Naive thymus-derived CD8-positive, alpha-beta T cell (primary cell): ENCODE data around the gene WWC2. TPM values are rescaled to one million over a fixed set of nuclear protein-coding genes. Genes with fewer than 3 reads are reported as not detected.

Experiments used
- ATAC-seq, 2 donors: fragments of 150-1000 bp; cut with Tn5 transposase in 1 of 2; sonication (Bioruptor Pico), chemical (Tn5 transposase) in 1 of 2; 1 replicate in 1 of 2; 2 replicates in 1 of 2; pipeline ENCODE4 v1.10.0; 2021; ENCODE audit warnings: mild to moderate bottlenecking in 2 of 2, moderate library complexity in 2 of 2
- POLR2A ChIA-PET: fragments of 350-600 bp; sonication (Branson Sonifier 250); formaldehyde crosslinking; loops from one replicate; lab custom pipeline; 2021; ENCODE audit warnings: antibody characterized with exemption; lab: Charles Lee
- DNase-seq, 10 donors: peaks; one replicate each; pipeline versions ENCODE4 v3.0.0 to v3.0.0-alpha.2; 2020 to 2022
- H3K27ac Mint-ChIP-seq, 10 donors: one replicate each; pipeline ENCODE4 v1.8.0; 2020 to 2022; ENCODE audit warnings: mild to moderate bottlenecking in 10 of 10, mixed read lengths in 10 of 10, moderate library complexity in 4 of 10, inconsistent platforms in 1 of 10
- H3K27me3 Mint-ChIP-seq, 5 donors: one replicate each; pipeline ENCODE4 v1.8.0; 2021 to 2022; ENCODE audit warnings: mixed read lengths in 5 of 5
- H3K36me3 Mint-ChIP-seq, 3 donors: one replicate each; pipeline ENCODE4 v1.8.0; 2020 to 2022; ENCODE audit warnings: mixed read lengths in 3 of 3, mild to moderate bottlenecking in 2 of 3, inconsistent platforms in 1 of 3
- H3K4me1 Mint-ChIP-seq, 4 donors: one replicate each; pipeline ENCODE4 v1.8.0; 2021 to 2022; ENCODE audit warnings: mixed read lengths in 4 of 4
- H3K4me3 Mint-ChIP-seq, 10 donors: one replicate each; pipeline ENCODE4 v1.8.0; 2020 to 2022; ENCODE audit warnings: mild to moderate bottlenecking in 10 of 10, mixed read lengths in 10 of 10, moderate library complexity in 6 of 10, inconsistent platforms in 1 of 10
- H3K9me3 Mint-ChIP-seq, 9 donors: one replicate each; pipeline ENCODE4 v1.8.0; 2020 to 2022; ENCODE audit warnings: mixed read lengths in 9 of 9, mild to moderate bottlenecking in 3 of 9, inconsistent platforms in 1 of 9, moderate library complexity in 1 of 9
- polyA plus RNA-seq, 3 donors: library from polyadenylated mRNA; unstranded; fragments of 300-500 nt; fragmentation: Illumina TruSeq; gene quantifications; one replicate each; pipeline ENCODE4 v1.2.3, GENCODE V29; 2021
- total RNA-seq, 8 experiments: library from RNA in 2 of 8; stranded (reverse) in 2 of 8; gene quantifications; one replicate each; pipeline ENCODE4 v1.2.3 and lab custom pipeline; 2021 to 2026

The WWC2 gene
- total and polyA plus RNA-seq, 5 experiments from 2014 or later: 0.59 to 8.0 (median 1.0) TPM

DNA sequence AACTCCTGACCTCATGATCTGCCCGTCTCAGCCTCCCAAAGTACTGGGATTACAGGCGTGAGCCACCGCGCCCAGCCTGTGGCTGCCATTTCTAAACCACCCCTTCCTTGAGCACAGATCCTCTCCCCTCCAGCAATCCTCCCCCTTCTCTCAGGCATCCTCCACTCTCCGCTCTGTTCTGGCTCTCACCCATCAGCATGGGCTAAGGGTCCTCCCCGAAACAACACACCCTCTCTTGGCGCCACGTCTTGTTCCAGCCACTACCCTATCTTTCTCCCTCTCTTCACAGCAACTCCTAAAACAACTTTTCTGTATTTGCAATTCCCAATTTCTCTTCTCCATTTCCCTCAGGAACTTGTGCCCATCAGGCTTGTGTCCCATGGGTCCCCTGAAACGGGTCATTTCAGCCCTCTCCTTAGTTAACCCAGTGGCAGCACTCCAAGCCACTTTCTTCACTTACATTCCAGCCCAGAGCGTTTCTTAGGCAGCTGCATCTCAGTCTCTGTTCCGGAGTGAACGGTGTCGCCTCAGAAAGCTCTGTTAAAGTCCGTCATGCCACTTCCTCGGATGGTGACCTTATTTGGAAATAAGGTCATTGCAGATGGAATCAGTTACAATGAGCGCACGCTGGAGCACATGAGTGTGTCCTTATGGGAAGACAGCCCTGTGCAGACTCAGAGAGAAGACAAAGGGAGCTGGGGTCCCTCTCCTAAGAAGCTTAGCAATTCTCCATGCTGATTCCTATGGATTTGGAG, 251.4 kb downstream of the WWC2 start:
- Mint-ChIP-seq H3K36me3 (no peaks in the 10 kb centered on the region), H3K4me1 (peaks cover 0 to 8% (median 0%) of the 10 kb centered on the region in 4 donors), H3K9me3 (no peaks in the 10 kb centered on the region), H3K27ac (peak overlapping the region in 1 of 10 donors; percentile 72), H3K4me3 (no peak overlapping the region), H3K27me3 (peaks cover 8 to 45% (median 20%) of the 10 kb centered on the region in 5 donors)
- DNase-seq: no peak
- POLR2A ChIA-PET: no interaction called here
- ATAC-seq: no peak

DNA sequence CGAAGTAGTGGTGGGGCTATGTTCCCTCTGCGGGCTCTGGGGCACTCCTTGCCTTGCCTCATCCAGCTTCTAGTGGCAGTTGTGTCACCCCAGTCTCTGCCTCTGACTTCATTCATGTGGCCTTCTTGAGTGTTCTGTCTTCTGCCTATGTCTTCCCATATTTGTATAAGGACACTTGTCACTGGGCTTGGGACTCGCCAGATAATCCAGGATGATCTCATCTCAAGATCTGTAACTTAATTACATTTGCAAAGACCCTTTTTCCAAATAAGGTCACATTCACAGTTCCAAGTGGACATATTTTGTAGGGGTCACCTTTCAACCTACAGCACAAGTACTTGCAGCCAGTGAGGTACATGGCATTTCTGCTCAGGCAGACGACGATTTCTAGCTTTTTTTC, 253.5 kb downstream of the WWC2 start:
- H3K9me3 Mint-ChIP-seq: no peaks in the 10 kb centered on the region
- DNase-seq: no peak
- no peak for ATAC-seq
- peaks cover 0 to 8% (median 0%) of the 10 kb centered on the region in 4 donors for H3K4me1 Mint-ChIP-seq
- no peaks in the 10 kb centered on the region for H3K36me3 Mint-ChIP-seq
- no peak overlapping the region for H3K4me3 Mint-ChIP-seq
- no peak overlapping the region for H3K27ac Mint-ChIP-seq
- H3K27me3 Mint-ChIP-seq: peaks cover 10 to 44% (median 22%) of the 10 kb centered on the region in 5 donors
- POLR2A ChIA-PET: no interaction called here

DNA sequence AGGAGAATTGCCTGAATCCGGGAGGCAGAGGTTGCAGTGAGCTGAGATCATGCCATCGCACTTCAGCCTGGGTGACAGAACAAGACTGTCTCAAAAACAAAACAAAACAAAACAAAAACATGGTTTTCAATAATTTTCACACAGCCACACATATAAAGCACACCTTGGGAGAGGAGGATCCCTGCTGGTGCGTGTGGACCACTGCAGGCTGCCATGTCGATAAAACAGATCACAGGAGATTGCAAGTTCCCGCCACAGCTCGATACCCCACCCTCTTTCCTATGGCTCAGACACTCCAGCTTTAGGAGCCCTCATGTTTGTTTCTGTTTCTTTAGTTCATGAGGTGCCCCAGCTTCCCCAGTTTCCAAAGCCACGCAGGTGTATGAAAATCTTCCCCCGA, 254.5 kb downstream of the WWC2 start:
- ATAC-seq (no peak), DNase-seq (no peak)
- POLR2A ChIA-PET: interaction anchor here (0.7 kb wide), 1 partner anchor 249 kb away, joined by 4 read pairs; no protein-coding TSS in a partner anchor
- no peaks in the 10 kb centered on the region for H3K9me3 Mint-ChIP-seq
- H3K36me3 Mint-ChIP-seq: no peaks in the 10 kb centered on the region
- no peak overlapping the region for H3K4me3 Mint-ChIP-seq
- H3K4me1 Mint-ChIP-seq: peaks cover 0 to 8% (median 0%) of the 10 kb centered on the region in 4 donors
- H3K27ac Mint-ChIP-seq: no peak overlapping the region
- peaks cover 10 to 42% (median 19%) of the 10 kb centered on the region in 5 donors for H3K27me3 Mint-ChIP-seq

DNA sequence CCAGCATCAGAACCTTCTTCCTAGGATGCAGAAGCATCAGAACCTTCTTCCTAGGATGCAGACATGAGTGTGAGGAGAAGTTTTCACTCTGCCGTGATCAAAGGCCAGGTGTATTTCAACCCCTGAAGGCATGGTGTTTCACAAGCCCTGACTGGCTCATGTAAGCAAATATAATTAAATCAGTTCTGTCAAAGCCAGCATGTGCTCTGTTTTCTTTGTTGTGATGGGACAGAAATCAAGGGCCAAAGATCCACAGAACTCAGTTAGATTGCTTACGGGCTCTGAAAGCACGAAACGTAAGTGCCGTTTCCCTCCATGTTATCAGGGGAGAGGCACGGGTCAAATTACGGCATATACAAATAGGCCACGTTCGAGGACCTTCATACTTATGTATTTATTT, 255.2 kb downstream of the WWC2 start:
- POLR2A ChIA-PET: no interaction called here
- Mint-ChIP-seq H3K4me1 (peaks cover 0 to 5% (median 0%) of the 10 kb centered on the region in 4 donors), H3K27me3 (peaks cover 10 to 35% (median 18%) of the 10 kb centered on the region in 5 donors), H3K4me3 (no peak overlapping the region), H3K27ac (no peak overlapping the region), H3K9me3 (no peaks in the 10 kb centered on the region), H3K36me3 (no peaks in the 10 kb centered on the region)
- DNase-seq: no peak
- ATAC-seq: no peak

DNA sequence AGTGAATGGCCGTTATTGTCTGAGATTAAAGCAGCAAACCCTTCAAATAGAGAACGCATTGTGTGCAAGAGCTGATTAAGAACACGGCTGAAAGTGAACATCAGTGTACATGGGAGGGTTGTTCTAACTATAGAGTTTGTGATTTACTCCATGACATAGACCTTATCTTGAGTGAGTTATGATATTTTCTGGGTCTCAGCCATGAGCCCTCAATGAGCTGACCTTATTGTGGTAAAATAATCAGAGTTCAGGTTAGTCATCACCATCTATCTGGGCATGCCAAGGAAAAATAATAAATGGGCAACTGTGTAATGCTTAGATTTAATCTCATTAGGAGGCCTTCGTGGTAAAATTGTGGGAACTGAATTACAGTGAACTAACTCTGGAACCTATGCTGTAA, 256.3 kb downstream of the WWC2 start:
- no peaks in the 10 kb centered on the region for H3K4me1 Mint-ChIP-seq
- DNase-seq (no peak), ATAC-seq (no peak)
- POLR2A ChIA-PET: no interaction called here
- H3K9me3 Mint-ChIP-seq: no peaks in the 10 kb centered on the region
- no peaks in the 10 kb centered on the region for H3K36me3 Mint-ChIP-seq
- H3K4me3 Mint-ChIP-seq: no peak overlapping the region
- H3K27me3 Mint-ChIP-seq: peaks cover 8 to 27% (median 15%) of the 10 kb centered on the region in 5 donors
- H3K27ac Mint-ChIP-seq: no peak overlapping the region

DNA sequence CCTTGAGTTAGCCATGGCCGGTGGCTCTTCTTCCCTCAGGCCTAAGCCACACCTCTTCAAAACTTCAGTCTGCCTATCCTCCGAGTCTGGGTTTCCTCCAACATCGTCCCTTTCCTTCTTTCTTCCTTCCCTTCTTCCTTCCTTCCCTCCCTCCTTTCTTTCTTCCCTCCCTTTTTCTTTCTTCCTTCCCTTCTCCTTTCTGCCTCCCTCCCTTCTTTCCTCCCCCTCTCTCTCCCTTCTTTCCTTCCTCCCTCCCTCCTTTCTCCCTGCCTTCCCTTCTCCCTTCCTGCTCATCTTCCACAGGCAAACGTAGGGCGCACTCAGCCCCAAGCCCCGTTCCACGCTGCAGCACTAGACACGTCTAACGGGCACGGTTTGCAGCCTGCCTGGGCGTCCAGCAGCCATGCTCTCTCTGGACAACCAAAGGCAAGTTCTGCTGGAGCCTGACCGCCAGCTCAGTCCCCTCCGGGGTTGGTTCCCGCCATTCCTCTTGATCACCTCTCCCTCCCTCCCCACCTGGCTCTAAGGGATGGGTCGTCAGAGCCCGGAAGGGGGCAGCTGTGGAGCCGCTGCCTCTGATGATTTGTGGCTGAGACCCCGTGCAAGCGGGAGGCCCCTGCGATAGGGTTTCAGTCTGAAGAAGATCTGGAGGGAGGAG, 257.2 kb downstream of the WWC2 start:
- ATAC-seq (no peak), DNase-seq (no peak)
- peaks cover 2 to 18% (median 8%) of the 10 kb centered on the region in 5 donors for H3K27me3 Mint-ChIP-seq
- H3K27ac Mint-ChIP-seq: no peak overlapping the region
- H3K4me1 Mint-ChIP-seq: no peaks in the 10 kb centered on the region
- POLR2A ChIA-PET: no interaction called here
- no peaks in the 10 kb centered on the region for H3K9me3 Mint-ChIP-seq
- H3K4me3 Mint-ChIP-seq: no peak overlapping the region
- H3K36me3 Mint-ChIP-seq: no peaks in the 10 kb centered on the region

DNA sequence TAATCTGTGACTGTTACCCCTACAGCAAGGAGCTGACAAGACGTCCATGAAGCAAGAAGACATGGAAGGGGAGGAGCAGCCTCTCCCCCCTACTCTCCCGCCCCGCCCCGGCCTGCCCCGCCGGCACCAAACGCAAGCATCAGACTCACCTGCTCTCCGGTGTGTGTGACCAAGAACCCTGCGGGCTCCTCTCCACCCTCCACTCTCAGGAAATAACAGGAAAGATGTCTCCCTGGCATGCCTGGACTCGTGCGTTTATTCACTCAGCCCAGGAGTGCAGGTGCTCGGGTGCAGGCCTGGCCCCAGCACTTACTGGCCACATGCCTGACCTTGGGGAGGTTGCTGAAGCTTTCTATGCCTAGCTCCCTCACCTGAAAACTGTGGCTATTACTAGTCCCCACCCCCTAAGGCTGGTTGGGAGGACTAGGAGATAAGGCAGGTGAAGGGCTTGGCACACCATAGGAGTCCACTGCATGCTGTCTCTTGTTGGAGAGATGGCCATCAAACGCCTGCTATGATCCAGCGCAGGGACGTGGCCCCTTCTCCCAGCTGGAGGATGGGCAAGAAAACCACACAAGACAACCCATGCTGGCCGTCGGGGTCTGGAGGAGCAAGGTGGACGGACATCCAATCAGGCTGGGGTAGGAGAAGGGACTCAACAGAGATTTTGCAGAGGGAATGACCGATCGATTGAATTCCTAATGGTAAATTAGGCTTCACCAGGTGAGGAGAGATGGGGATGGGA, 258.0 kb downstream of the WWC2 start:
- DNase-seq (no peak), ATAC-seq (no peak)
- no peak overlapping the region for H3K27ac Mint-ChIP-seq
- no peaks in the 10 kb centered on the region for H3K36me3 Mint-ChIP-seq
- no peaks in the 10 kb centered on the region for H3K9me3 Mint-ChIP-seq
- POLR2A ChIA-PET: no interaction called here
- no peak overlapping the region for H3K4me3 Mint-ChIP-seq
- H3K4me1 Mint-ChIP-seq: no peaks in the 10 kb centered on the region
- peaks cover 2 to 15% (median 5%) of the 10 kb centered on the region in 5 donors for H3K27me3 Mint-ChIP-seq

DNA sequence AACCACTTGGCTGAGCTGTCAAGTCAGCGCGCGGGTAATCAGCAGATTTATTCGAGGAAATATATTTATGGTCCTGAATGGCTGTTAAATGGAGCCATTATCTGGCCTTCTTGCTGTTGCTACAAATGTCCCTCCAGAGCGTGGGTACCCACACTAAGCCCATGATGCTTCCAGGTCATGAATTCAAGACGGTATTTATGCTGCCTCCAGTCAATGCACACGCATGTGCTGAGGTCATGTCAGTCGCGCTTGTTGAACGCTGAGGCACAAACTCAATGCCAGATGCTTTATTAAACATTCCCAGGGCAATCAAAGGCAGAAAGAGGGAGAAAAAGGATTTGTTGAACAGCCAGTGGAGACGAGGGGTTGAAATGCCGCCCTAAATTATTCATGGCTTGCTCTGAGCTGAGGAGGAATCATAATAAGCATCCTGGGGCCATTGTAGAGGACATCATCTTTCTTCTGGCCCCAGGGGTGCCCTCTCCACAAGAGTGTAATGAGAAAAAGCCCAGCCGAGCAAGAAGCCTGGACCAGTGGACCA, 259.2 kb downstream of the WWC2 start:
- Mint-ChIP-seq H3K27me3 (peaks cover 2 to 11% (median 5%) of the 10 kb centered on the region in 5 donors), H3K9me3 (no peaks in the 10 kb centered on the region), H3K4me1 (no peaks in the 10 kb centered on the region), H3K36me3 (no peaks in the 10 kb centered on the region), H3K4me3 (no peak overlapping the region), H3K27ac (no peak overlapping the region)
- POLR2A ChIA-PET: no interaction called here
- DNase-seq (no peak), ATAC-seq (no peak)

DNA sequence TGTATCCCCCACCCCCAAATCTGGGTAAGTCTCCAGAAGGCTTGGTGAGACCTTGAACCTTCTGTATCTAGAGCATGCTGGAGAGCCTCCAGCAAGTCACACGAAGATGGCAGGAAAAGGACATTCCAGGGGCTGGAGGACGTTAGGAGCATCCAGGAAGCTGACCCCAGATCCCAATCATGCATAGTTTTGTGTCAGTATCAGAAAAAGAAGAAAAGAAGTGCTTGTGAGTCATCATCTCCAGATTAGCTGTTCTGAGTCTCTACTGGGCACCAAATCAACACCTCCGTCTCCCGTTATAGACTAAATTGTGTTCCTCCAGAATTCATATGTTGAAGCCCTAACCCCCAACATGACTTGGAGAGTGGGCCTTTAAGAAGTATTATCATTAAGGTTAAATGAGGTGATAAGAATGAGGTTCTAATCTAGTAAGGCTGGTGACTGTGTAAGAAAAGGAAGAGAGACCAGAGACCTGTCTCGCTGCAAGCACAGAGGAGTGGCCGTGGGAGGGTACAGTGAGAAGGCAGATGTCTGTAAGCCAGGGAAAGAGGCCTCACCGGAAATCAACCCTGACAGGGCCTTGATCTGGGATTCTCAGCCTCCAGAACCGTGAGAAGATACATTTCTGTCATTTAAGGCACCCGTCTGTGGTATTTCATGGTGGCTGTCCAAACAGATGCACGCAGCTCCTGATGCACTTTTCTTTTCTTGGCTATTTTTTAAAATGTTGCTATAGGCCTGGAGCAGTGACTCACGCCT, 261.3 kb downstream of the WWC2 start:
- Mint-ChIP-seq H3K36me3 (no peaks in the 10 kb centered on the region), H3K27ac (no peak overlapping the region), H3K9me3 (no peaks in the 10 kb centered on the region), H3K27me3 (peaks cover 2 to 11% (median 5%) of the 10 kb centered on the region in 5 donors), H3K4me3 (no peak overlapping the region), H3K4me1 (no peaks in the 10 kb centered on the region)
- POLR2A ChIA-PET: no interaction called here
- ATAC-seq (no peak), DNase-seq (no peak)

DNA sequence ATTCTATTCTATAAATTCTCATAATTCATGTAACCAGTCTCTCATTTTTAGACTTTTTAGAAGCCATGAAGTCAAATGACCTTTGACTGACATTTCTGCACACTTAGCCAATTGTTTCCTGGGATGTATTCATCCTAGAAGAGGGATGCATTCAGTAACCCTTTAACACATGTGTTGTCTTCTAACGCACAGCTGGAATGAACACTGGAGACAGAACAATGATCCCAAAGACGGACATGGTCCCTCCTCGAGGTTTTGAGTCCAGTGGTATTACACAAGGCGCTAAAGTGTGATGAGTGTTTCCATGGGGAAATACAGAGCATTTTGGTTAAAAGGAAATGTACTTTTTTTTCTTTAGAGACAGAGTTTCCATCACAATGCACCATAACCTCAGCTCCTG, 263.0 kb downstream of the WWC2 start:
- ATAC-seq: no peak

DNA sequence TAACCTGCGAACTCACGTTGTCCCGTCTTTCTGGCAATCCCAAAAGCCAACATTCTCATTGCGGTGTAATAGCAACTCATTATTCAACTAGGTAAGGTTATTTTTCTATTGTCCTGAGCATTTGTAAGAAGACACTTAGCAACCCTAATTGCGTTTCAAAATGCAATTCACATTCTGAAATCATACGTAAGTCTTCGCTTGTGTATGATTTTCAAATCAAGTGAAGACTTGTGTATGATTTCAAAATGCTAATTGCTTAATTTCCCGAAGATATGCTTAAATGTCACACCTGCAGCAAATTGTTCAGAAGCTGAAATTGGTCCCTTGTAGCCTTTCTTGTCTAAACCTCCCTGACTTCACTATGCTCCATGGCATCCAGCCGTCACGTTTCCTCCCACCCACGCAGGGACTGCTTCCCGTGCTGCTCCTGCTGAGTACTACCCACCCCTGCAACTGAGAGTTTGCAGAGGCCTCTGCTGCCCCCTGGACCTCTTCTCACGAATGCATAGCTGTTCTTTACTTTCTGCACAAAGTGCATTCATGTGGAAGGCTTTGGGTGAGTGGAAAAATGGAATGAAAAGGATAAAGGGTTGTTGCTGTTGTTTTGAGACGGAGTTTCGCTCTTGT, 264.0 kb downstream of the WWC2 start:
- DNase-seq (no peak), ATAC-seq (no peak)
- Mint-ChIP-seq H3K36me3 (no peaks in the 10 kb centered on the region), H3K9me3 (no peaks in the 10 kb centered on the region), H3K4me3 (no peak overlapping the region), H3K4me1 (no peaks in the 10 kb centered on the region), H3K27me3 (peaks cover 0 to 1% (median 0%) of the 10 kb centered on the region in 5 donors), H3K27ac (peak overlapping the region in 1 of 10 donors; percentile 37)
- POLR2A ChIA-PET: interaction anchor here (0.6 kb wide), 1 partner anchor 359 kb away, joined by 5 read pairs; no protein-coding TSS in a partner anchor

More for the DNA sequence above, 263.0 kb downstream of the WWC2 start:
- no peaks in the 10 kb centered on the region for H3K4me1 Mint-ChIP-seq
- no peaks in the 10 kb centered on the region for H3K36me3 Mint-ChIP-seq
- POLR2A ChIA-PET: no interaction called here
- no peak overlapping the region for H3K4me3 Mint-ChIP-seq
- no peak for DNase-seq
- no peak overlapping the region for H3K27ac Mint-ChIP-seq
- H3K27me3 Mint-ChIP-seq: peaks cover 2 to 7% (median 5%) of the 10 kb centered on the region in 5 donors
- no peaks in the 10 kb centered on the region for H3K9me3 Mint-ChIP-seq

DNA sequence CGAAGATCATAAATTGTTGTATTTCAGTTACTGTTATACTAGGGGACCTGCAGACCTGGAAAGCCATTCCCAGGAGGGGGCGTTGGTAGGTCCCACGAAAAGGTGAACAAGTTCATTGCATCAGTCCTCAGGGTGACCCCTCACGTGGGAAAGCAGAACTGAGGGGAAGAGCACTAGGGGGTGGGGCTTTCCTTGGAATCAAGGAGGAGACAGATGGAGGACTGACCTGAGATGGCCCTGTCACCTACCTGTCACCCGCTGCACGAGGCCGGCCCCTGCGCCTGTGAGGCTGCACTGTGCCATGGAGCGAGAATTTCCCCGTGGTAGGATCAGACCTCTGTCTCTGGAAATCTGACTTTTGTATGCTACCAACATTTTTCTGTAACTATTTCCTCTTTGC, 265.0 kb downstream of the WWC2 start:
- no peak for DNase-seq

More for the DNA sequence above, 265.0 kb downstream of the WWC2 start:
- Mint-ChIP-seq H3K27ac (no peak overlapping the region), H3K4me1 (no peaks in the 10 kb centered on the region), H3K27me3 (peaks cover 0 to 3% (median 0%) of the 10 kb centered on the region in 5 donors), H3K9me3 (no peaks in the 10 kb centered on the region), H3K4me3 (no peak overlapping the region), H3K36me3 (no peaks in the 10 kb centered on the region)
- ATAC-seq: no peak
- POLR2A ChIA-PET: no interaction called here
